ENCODE measurements around the gene SVIL. TPM values are rescaled to one million over a fixed set of nuclear protein-coding genes. Genes with fewer than 3 reads are reported as not detected.
A peak's percentile ranks its signal among the peaks of the same experiment; 100 is the strongest.

Gene SVIL
- total and polyA plus RNA-seq, 2 of the 13 experiments (the other 11 are each of a cell fraction or from before 2014, with no cell fraction given): 3.9 to 12.1 TPM

DNA sequence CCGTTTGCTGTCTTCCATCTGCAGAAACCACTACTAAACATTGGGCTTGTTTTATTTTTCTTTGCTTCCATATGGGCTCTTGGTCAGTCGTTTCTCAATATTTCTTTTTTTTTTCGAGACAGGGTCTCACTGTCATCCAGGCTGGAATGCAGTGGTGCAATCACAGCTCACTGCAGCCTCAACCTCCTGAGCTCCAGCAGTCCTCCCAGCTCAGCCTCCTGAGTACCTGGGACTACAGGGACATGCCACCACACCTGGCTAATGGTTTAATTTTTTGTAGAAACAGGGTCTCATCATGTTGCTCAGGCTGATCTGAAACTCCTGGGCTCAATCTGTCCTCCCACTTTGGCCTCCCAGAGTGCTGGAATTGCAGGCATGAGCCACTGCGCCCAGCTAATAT, 182.8 kb downstream of the SVIL start:
- ChIA-PET CTCF (ENCODE audit: low intra/inter-chr PET ratio, low total read pairs) (no interaction called here), POLR2A (no interaction called here)
- 72% methylated on average over 4 of the region's 4 CpGs for WGBS (ENCODE audit: low lambda C conversion rate)
- H3K79me2 ChIP-seq (ENCODE audit: insufficient read depth, low read length): no peaks in the 10 kb centered on the region
- BruUV-seq (replicated peaks): no TSS peak
- no peaks in the 10 kb centered on the region for H3K27me3 ChIP-seq (ENCODE audit: control insufficient read depth in 1 of 2, insufficient read depth in 2 of 2, low read length in 2 of 2)
- ATAC-seq: no peak
- H3K36me3 ChIP-seq (replicated peaks in 1 of 2; ENCODE audit: control insufficient read depth in 1 of 2, insufficient read depth in 2 of 2, low read length in 2 of 2): peaks cover 4 to 8% of the 10 kb centered on the region in 2 experiments; a peak in 1 of 5 replicates
- H4K20me1 ChIP-seq (ENCODE audit: insufficient read depth, low read length): no peaks in the 10 kb centered on the region
- no peak overlapping the region for H3K27ac ChIP-seq (ENCODE audit: extremely low read length, insufficient read depth, low read length)
- no peak overlapping the region for H2AFZ ChIP-seq (ENCODE audit: low read length)
- H3K4me3 ChIP-seq (replicated peaks in 1 of 3; ENCODE audit: insufficient read depth in 1 of 3, low read depth in 2 of 3, low read length in 3 of 3): no peak overlapping the region
- no peak for FAIRE-seq
- no peaks in the 10 kb centered on the region for H3K9me3 ChIP-seq (ENCODE audit: low read length)
- in situ Hi-C loops (cut with HindIII; ENCODE audit: extremely low pct_ligation_motif_present, low pct_unique_long_range_greater_than_20kb): no loop called here
- DNase-seq (ENCODE audit: low spot score): no peak
- no peak overlapping the region for H3K4me2 ChIP-seq (ENCODE audit: low read depth, low read length)
- peaks cover 23% of the 10 kb centered on the region for H3K4me1 ChIP-seq (ENCODE audit: insufficient read depth, low read length)
- H3K9ac ChIP-seq (ENCODE audit: insufficient read depth, low read depth, low read length): no peak overlapping the region
- TF ChIP-seq, protein P1, sequence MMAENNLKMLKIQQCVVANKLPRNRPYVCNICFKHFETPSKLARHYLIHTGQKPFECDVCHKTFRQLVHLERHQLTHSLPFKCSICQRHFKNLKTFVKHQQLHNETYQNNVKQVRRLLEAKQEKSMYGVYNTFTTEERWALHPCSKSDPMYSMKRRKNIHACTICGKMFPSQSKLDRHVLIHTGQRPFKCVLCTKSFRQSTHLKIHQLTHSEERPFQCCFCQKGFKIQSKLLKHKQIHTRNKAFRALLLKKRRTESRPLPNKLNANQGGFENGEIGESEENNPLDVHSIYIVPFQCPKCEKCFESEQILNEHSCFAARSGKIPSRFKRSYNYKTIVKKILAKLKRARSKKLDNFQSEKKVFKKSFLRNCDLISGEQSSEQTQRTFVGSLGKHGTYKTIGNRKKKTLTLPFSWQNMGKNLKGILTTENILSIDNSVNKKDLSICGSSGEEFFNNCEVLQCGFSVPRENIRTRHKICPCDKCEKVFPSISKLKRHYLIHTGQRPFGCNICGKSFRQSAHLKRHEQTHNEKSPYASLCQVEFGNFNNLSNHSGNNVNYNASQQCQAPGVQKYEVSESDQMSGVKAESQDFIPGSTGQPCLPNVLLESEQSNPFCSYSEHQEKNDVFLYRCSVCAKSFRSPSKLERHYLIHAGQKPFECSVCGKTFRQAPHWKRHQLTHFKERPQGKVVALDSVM (CRISPR knock-in tag; IDR thresholded peaks at IDR 0.05): peak; percentile 57
- TF ChIP-seq ZMYM3 (CRISPR knock-in tag; IDR thresholded peaks at IDR 0.05): no peak
- intact Hi-C loops (cut with micrococcal nuclease; ENCODE audit: unreplicated experiment): no loop called here

DNA sequence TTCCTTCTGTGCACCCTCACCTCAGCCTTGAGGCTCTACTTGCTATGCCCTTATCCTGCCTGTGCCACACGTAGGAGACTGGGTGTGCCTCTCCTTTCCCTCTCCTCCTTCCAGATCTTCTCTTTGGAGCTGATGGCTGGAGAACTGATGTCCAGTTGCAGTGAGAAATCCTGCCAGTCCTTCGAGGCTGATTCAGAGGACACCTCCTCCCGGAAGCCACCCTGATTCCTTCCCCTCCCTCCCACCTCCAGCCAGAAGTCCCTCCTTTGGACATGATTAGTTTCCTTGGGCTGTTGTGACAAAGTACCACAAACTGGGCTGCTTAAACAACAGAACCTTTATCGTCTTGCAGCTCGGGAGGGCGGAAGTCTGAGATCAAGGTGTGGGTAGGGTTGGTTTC, 184.4 kb downstream of the SVIL start:
- H3K36me3 ChIP-seq (replicated peaks in 1 of 2; ENCODE audit: control insufficient read depth in 1 of 2, insufficient read depth in 2 of 2, low read length in 2 of 2): peaks cover 4 to 8% of the 10 kb centered on the region in 2 experiments; a peak in 1 of 5 replicates
- no TSS peak for BruUV-seq (replicated peaks)
- H3K9me3 ChIP-seq (ENCODE audit: low read length): no peaks in the 10 kb centered on the region
- H3K4me3 ChIP-seq (replicated peaks in 1 of 3; ENCODE audit: insufficient read depth in 1 of 3, low read depth in 2 of 3, low read length in 3 of 3): no peak overlapping the region
- CTCF ChIA-PET (ENCODE audit: low intra/inter-chr PET ratio, low total read pairs): no interaction called here
- no peak for FAIRE-seq
- no peak overlapping the region for H3K27ac ChIP-seq (ENCODE audit: extremely low read length, insufficient read depth, low read length)
- in situ Hi-C loops (cut with HindIII; ENCODE audit: extremely low pct_ligation_motif_present, low pct_unique_long_range_greater_than_20kb): no loop called here
- WGBS (ENCODE audit: low lambda C conversion rate): 99% methylated on average over 6 of the region's 6 CpGs
- POLR2A ChIA-PET: no interaction called here
- H3K9ac ChIP-seq (ENCODE audit: insufficient read depth, low read depth, low read length): no peak overlapping the region
- intact Hi-C loops (cut with micrococcal nuclease; ENCODE audit: unreplicated experiment): no loop called here
- H3K79me2 ChIP-seq (ENCODE audit: insufficient read depth, low read length): peaks cover 2% of the 10 kb centered on the region
- DNase-seq (ENCODE audit: low spot score): no peak
- no peaks in the 10 kb centered on the region for H4K20me1 ChIP-seq (ENCODE audit: insufficient read depth, low read length)
- no peak for ATAC-seq
- no peak overlapping the region for H3K4me2 ChIP-seq (ENCODE audit: low read depth, low read length)
- H3K4me1 ChIP-seq (ENCODE audit: insufficient read depth, low read length): peaks cover 18% of the 10 kb centered on the region
- H2AFZ ChIP-seq (ENCODE audit: low read length): no peak overlapping the region
- no peaks in the 10 kb centered on the region for H3K27me3 ChIP-seq (ENCODE audit: control insufficient read depth in 1 of 2, insufficient read depth in 2 of 2, low read length in 2 of 2)
- no peak for TF ChIP-seq IKZF4 (CRISPR knock-in tag; IDR thresholded peaks at IDR 0.05; ENCODE audit: borderline replicate concordance, low read depth, not compliant biosample characterization)
- no peak for TF ChIP-seq SMAD1 (CRISPR knock-in tag; IDR thresholded peaks at IDR 0.05; ENCODE audit: borderline replicate concordance, low read depth)
- TF ChIP-seq ZSCAN9 (CRISPR knock-in tag; IDR thresholded peaks at IDR 0.05; ENCODE audit: borderline replicate concordance): no peak
- TF ChIP-seq ZNF563 (CRISPR knock-in tag; IDR thresholded peaks at IDR 0.05): no peak
- TF ChIP-seq, protein P2, sequence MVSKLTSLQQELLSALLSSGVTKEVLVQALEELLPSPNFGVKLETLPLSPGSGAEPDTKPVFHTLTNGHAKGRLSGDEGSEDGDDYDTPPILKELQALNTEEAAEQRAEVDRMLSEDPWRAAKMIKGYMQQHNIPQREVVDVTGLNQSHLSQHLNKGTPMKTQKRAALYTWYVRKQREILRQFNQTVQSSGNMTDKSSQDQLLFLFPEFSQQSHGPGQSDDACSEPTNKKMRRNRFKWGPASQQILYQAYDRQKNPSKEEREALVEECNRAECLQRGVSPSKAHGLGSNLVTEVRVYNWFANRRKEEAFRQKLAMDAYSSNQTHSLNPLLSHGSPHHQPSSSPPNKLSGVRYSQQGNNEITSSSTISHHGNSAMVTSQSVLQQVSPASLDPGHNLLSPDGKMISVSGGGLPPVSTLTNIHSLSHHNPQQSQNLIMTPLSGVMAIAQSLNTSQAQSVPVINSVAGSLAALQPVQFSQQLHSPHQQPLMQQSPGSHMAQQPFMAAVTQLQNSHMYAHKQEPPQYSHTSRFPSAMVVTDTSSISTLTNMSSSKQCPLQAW (CRISPR knock-in tag; IDR thresholded peaks at IDR 0.05): no peak
- TF ChIP-seq, protein P3, sequence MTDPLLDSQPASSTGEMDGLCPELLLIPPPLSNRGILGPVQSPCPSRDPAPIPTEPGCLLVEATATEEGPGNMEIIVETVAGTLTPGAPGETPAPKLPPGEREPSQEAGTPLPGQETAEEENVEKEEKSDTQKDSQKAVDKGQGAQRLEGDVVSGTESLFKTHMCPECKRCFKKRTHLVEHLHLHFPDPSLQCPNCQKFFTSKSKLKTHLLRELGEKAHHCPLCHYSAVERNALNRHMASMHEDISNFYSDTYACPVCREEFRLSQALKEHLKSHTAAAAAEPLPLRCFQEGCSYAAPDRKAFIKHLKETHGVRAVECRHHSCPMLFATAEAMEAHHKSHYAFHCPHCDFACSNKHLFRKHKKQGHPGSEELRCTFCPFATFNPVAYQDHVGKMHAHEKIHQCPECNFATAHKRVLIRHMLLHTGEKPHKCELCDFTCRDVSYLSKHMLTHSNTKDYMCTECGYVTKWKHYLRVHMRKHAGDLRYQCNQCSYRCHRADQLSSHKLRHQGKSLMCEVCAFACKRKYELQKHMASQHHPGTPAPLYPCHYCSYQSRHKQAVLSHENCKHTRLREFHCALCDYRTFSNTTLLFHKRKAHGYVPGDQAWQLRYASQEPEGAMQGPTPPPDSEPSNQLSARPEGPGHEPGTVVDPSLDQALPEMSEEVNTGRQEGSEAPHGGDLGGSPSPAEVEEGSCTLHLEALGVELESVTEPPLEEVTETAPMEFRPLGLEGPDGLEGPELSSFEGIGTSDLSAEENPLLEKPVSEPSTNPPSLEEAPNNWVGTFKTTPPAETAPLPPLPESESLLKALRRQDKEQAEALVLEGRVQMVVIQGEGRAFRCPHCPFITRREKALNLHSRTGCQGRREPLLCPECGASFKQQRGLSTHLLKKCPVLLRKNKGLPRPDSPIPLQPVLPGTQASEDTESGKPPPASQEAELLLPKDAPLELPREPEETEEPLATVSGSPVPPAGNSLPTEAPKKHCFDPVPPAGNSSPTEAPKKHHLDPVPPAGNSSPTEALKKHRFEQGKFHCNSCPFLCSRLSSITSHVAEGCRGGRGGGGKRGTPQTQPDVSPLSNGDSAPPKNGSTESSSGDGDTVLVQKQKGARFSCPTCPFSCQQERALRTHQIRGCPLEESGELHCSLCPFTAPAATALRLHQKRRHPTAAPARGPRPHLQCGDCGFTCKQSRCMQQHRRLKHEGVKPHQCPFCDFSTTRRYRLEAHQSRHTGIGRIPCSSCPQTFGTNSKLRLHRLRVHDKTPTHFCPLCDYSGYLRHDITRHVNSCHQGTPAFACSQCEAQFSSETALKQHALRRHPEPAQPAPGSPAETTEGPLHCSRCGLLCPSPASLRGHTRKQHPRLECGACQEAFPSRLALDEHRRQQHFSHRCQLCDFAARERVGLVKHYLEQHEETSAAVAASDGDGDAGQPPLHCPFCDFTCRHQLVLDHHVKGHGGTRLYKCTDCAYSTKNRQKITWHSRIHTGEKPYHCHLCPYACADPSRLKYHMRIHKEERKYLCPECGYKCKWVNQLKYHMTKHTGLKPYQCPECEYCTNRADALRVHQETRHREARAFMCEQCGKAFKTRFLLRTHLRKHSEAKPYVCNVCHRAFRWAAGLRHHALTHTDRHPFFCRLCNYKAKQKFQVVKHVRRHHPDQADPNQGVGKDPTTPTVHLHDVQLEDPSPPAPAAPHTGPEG (CRISPR knock-in tag; IDR thresholded peaks at IDR 0.05): no peak
- no peak for TF ChIP-seq SP140L (CRISPR knock-in tag; IDR thresholded peaks at IDR 0.05; ENCODE audit: borderline replicate concordance)
